ENCODE results near the gene SLFNL1.

DNA sequence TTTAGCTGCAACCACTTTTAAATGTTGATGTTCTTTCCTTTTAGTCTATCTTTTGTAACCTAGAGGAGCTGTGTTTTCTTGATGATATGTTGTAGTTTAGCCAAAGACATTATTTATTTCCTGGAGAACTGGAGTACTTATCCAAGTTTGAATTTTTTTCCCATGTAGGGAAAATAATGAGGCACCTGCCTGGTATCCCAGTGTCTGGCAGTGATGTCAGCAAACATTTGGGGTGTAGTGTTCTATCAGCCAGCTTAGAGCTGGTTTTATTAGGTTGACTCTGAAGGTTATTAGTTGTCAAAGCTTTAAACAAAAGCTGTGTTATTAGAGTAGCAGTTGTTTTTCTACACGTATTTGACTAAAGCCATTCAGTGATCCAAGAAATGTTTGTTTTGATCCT lies 38.8 kb downstream of the SLFNL1 start:
- no peak for TF ChIP-seq POLR2A (IDR thresholded peaks at IDR 0.05)
- TF ChIP-seq, protein P1, sequence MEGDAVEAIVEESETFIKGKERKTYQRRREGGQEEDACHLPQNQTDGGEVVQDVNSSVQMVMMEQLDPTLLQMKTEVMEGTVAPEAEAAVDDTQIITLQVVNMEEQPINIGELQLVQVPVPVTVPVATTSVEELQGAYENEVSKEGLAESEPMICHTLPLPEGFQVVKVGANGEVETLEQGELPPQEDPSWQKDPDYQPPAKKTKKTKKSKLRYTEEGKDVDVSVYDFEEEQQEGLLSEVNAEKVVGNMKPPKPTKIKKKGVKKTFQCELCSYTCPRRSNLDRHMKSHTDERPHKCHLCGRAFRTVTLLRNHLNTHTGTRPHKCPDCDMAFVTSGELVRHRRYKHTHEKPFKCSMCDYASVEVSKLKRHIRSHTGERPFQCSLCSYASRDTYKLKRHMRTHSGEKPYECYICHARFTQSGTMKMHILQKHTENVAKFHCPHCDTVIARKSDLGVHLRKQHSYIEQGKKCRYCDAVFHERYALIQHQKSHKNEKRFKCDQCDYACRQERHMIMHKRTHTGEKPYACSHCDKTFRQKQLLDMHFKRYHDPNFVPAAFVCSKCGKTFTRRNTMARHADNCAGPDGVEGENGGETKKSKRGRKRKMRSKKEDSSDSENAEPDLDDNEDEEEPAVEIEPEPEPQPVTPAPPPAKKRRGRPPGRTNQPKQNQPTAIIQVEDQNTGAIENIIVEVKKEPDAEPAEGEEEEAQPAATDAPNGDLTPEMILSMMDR (IDR thresholded peaks at IDR 0.05): no peak
- TF ChIP-seq EP300 (IDR thresholded peaks at IDR 0.05): no peak
